ENCODE data around the gene GOLGA6L26. TPM values are rescaled to one million over a fixed set of nuclear protein-coding genes. Genes with fewer than 3 reads are reported as not detected.
"Not testable (repeated sequence)": the region's sequence is repeated elsewhere in the genome, so short reads cannot be mapped to it uniquely, and the experiment has no call there.

GOLGA6L26 gene
- polyA plus RNA-seq (2011; rRNA removed) (not detected in 2 replicates), polyA plus RNA-seq (2017; fragmentation: RNase III; extraction: RNeasy Plus Mini Kit Qiagen cat#74134 plus additional on column Dnase treatment) (not detected in 3 replicates), polyA minus RNA-seq (2011; rRNA and poly(A)+ RNA removed) (not detected in 2 replicates)
- not detected in 2 replicates for polyA plus RNA-seq (2012; cell fraction: cytosol; rRNA removed)
- polyA plus RNA-seq (2012; cell fraction: nucleus; rRNA removed), result not detected in 2 replicates

DNA sequence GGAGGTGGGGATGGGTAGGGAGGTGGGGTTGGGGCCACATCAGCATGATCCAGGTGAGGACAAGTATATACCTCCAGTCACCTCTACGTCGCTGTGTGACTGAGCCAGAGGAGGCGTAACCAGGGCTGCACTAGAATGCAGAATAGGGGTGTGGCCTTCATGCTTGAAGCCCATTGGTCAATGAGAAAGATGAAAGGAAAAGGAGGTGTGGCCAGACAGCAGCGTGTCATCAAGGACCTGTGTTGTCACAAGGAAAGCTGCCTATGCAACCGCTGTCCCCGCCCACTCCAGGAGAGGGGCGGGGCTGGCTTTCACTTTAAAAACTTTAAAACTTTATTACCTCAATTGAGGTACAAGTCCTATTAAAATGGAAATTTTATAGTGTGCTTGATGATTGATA lies at the start of gene GOLGA6L26:
Gene GOLGA6L26 (minus strand): TSS at position 101 of the 400 bp plus-strand sequence. CDS start 61 bp downstream, at position 40.
- H3K4me2 ChIP-seq; H3K4me1 ChIP-seq; POLR2A ChIA-PET; DNase-seq (ENCODE audit: low read depth in 1 of 2, low spot score in 1 of 2); FAIRE-seq; H3K9me3 ChIP-seq; H3K4me3 ChIP-seq; H3K27ac ChIP-seq; ATAC-seq; CTCF ChIA-PET: not testable (repeated sequence)
- WGBS (ENCODE audit: missing lambda C conversion rate), result no CpG with 5 or more reads among the region's 7 CpGs

DNA sequence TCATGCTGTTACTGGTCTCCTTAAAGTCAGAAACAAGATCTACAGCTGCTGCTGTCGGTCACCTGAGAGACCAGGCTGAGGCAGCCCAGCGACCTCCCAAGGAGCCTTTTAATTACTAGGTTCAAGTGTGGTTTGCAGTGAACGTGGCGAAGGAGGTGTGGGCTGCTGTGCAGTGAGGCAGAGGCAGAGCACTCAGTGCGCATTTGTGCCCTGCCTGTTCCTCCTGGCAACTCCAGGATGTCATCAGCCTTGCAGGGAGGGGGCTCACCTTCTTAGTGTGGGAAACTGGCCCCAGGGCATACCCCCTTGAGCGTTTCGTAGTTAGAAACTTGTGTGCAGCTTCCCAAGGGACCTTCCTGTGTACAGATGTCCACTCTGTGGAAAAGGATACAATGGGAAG lies 47.2 kb upstream of the GOLGA6L26 start:
- H3K9me3 ChIP-seq; H3K4me3 ChIP-seq; H3K27ac ChIP-seq; H3K4me1 ChIP-seq; CTCF ChIA-PET; H3K4me2 ChIP-seq; FAIRE-seq; POLR2A ChIA-PET; DNase-seq (ENCODE audit: low read depth in 1 of 2, low spot score in 1 of 2): not testable (repeated sequence)
- 55% methylated on average over 7 of the region's 7 CpGs for WGBS (ENCODE audit: missing lambda C conversion rate)
- peak in 1 of 2 experiments; percentile 45; a peak in 2 of 6 replicates for ATAC-seq

DNA sequence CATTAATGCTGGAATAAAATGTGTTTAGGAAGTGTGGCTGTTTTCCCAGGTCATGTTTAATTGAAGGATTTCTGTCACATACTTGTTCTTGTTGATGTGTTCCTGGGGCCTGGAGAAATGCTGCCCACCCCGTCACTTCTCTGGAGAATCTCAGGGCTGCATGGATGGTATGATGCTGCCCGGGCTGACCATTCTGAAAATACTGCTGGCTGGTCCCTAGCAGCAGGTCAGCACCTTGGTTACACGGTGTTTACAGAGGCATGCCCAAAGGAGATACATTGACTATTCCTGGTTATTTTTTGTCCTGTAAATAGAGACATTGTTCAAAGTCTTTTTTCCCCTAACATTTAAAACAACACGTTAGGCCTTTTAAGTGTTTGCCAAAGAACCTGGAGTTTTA lies 46.7 kb upstream of the GOLGA6L26 start:
- H3K4me3 ChIP-seq; H3K27ac ChIP-seq; H3K9me3 ChIP-seq; H3K4me1 ChIP-seq; POLR2A ChIA-PET; H3K4me2 ChIP-seq; DNase-seq (ENCODE audit: low read depth in 1 of 2, low spot score in 1 of 2); CTCF ChIA-PET; FAIRE-seq: not testable (repeated sequence)
- WGBS (ENCODE audit: missing lambda C conversion rate), result 27% methylated on average over 4 of the region's 4 CpGs
- ATAC-seq, result peak in 1 of 2 experiments; percentile 56; a peak in 3 of 6 replicates

GRCh38 chr15:23378946-23379345 lies 45.0 kb upstream of the GOLGA6L26 start:
- POLR2A ChIA-PET; FAIRE-seq; H3K4me2 ChIP-seq; DNase-seq (ENCODE audit: low read depth in 1 of 2, low spot score in 1 of 2); CTCF ChIA-PET; H3K4me3 ChIP-seq; H3K27ac ChIP-seq; ATAC-seq; H3K9me3 ChIP-seq; H3K4me1 ChIP-seq: not testable (repeated sequence)
- 84% methylated on average over 13 of the region's 13 CpGs for WGBS (ENCODE audit: missing lambda C conversion rate)

DNA sequence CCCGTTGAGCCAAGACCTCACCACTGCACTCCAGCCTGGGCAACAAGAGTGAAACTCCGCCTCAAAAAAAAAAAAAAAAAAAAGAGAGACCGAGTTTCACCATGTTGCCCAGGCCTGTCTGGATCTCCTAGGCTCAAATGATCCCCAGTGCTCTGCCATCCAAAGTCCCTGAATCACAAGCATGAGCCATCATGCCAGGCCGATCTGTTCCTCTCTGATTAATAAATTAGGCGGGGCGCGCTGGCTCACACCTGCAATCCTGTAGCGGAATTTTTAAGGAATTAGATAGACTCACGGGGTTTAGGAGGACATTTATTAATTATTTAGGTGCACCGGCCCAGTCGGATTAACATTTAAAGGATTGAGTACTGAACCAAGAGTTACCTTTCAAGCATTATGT lies 40.2 kb upstream of the GOLGA6L26 start:
- DNase-seq (ENCODE audit: low read depth in 1 of 2, low spot score in 1 of 2); H3K9me3 ChIP-seq; H3K4me2 ChIP-seq; H3K4me1 ChIP-seq; POLR2A ChIA-PET; H3K27ac ChIP-seq; H3K4me3 ChIP-seq; ATAC-seq; FAIRE-seq; CTCF ChIA-PET: not testable (repeated sequence)
- 83% methylated on average over 11 of the region's 11 CpGs for WGBS (ENCODE audit: missing lambda C conversion rate)

- H3K4me3 ChIP-seq; H3K27ac ChIP-seq; POLR2A ChIA-PET; FAIRE-seq; H3K9me3 ChIP-seq; ATAC-seq; H3K4me2 ChIP-seq; DNase-seq (ENCODE audit: low read depth in 1 of 2, low spot score in 1 of 2); H3K4me1 ChIP-seq: not testable (repeated sequence)
- CTCF ChIA-PET, result interaction anchor here (0.6 kb wide), 1 partner anchor 236 kb away, joined by 3 read pairs; no protein-coding TSS in a partner anchor
- 95% methylated on average over 40 of the region's 40 CpGs for WGBS (ENCODE audit: missing lambda C conversion rate)
Observed at GRCh38 chr15:23372891-23373600, 39.0 kb upstream of the GOLGA6L26 start.

- Histone ChIP-seq H3K27ac (no peak overlapping the region), H3K9me3 (no peaks in the 10 kb centered on the region), H3K4me3 (no peak overlapping the region), H3K4me2 (no peak overlapping the region), H3K4me1 (no peaks in the 10 kb centered on the region)
- ATAC-seq (no peak), FAIRE-seq (no peak), DNase-seq (ENCODE audit: low read depth in 1 of 2, low spot score in 1 of 2) (no peak)
- CTCF ChIA-PET, result no interaction called here
- POLR2A ChIA-PET, result no interaction called here
- 90% methylated on average over 15 of the region's 15 CpGs for WGBS (ENCODE audit: missing lambda C conversion rate)
- TF ChIP-seq, protein P1, sequence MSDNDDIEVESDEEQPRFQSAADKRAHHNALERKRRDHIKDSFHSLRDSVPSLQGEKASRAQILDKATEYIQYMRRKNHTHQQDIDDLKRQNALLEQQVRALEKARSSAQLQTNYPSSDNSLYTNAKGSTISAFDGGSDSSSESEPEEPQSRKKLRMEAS (IDR thresholded peaks at IDR 0.05), result no peak
- TF ChIP-seq ZSCAN20 (CRISPR knock-in tag; IDR thresholded peaks at IDR 0.05) (no peak), GATA3 (IDR thresholded peaks at IDR 0.05; ENCODE audit: borderline replicate concordance) (no peak), ATOH8 (CRISPR knock-in tag; IDR thresholded peaks at IDR 0.05; ENCODE audit: low read depth) (no peak), PHF8 (IDR thresholded peaks at IDR 0.05; ENCODE audit: borderline replicate concordance, low read depth) (no peak), JUNB (IDR thresholded peaks at IDR 0.05) (no peak), KDM1A (IDR thresholded peaks at IDR 0.05; ENCODE audit: low read depth) (no peak), NPAS2 (CRISPR knock-in tag; IDR thresholded peaks at IDR 0.05; ENCODE audit: borderline replicate concordance) (no peak), SMC3 (IDR thresholded peaks at IDR 0.05) (no peak), USF2 (IDR thresholded peaks at IDR 0.05) (no peak), FOXS1 (CRISPR knock-in tag; IDR thresholded peaks at IDR 0.05) (no peak), RNF2 (IDR thresholded peaks at IDR 0.05; ENCODE audit: borderline replicate concordance, low read depth) (no peak)
- TF ChIP-seq, protein P2, sequence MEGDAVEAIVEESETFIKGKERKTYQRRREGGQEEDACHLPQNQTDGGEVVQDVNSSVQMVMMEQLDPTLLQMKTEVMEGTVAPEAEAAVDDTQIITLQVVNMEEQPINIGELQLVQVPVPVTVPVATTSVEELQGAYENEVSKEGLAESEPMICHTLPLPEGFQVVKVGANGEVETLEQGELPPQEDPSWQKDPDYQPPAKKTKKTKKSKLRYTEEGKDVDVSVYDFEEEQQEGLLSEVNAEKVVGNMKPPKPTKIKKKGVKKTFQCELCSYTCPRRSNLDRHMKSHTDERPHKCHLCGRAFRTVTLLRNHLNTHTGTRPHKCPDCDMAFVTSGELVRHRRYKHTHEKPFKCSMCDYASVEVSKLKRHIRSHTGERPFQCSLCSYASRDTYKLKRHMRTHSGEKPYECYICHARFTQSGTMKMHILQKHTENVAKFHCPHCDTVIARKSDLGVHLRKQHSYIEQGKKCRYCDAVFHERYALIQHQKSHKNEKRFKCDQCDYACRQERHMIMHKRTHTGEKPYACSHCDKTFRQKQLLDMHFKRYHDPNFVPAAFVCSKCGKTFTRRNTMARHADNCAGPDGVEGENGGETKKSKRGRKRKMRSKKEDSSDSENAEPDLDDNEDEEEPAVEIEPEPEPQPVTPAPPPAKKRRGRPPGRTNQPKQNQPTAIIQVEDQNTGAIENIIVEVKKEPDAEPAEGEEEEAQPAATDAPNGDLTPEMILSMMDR (IDR thresholded peaks at IDR 0.05), result no peak
Observed at GRCh38 chr15:23372284-23372683, 38.3 kb upstream of the GOLGA6L26 start.

All from A549 (cell line).